DOHH2 (cell line): ENCODE measurements around the gene LEAP2.

Experiments used
- H3F3A ChIP-seq: fragments of 200-600 bp; sonication (generic), shearing (Covaris generic); 2 replicates; pipeline ENCODE4 v1.6.0; 2016; ENCODE audit warnings: antibody characterized with exemption, mild to moderate bottlenecking; ENCODE audit not compliant: control insufficient read depth, insufficient read depth
- H3K27ac ChIP-seq: fragments of 200-600 bp; sonication (generic); 2 replicates; pipeline ENCODE4 v1.5.1; 2014; ENCODE audit warnings: low read depth, mild to moderate bottlenecking, low read length, moderate library complexity
- H3K27me3 ChIP-seq: fragments of 200-600 bp; sonication (generic); 2 replicates; pipeline ENCODE4 v1.6.1; 2014; ENCODE audit warnings: mild to moderate bottlenecking, low read length, mixed read lengths; ENCODE audit not compliant: control insufficient read depth
- H3K36me3 ChIP-seq: fragments of 200-600 bp; sonication (generic); 2 replicates; pipeline ENCODE4 v1.6.1; 2014; ENCODE audit warnings: mild to moderate bottlenecking, low read length, moderate library complexity, mixed read lengths; ENCODE audit not compliant: control insufficient read depth
- H3K4me1 ChIP-seq: fragments of 200-600 bp; sonication (generic); 2 replicates; pipeline ENCODE4 v1.6.1; 2014; ENCODE audit warnings: mild to moderate bottlenecking, low read length, mixed read lengths; ENCODE audit not compliant: control insufficient read depth
- H3K4me2 ChIP-seq: fragments of 200-600 bp; sonication (generic); 2 replicates; pipeline ENCODE4 v1.6.0; 2014; ENCODE audit warnings: mild to moderate bottlenecking, low read length, moderate library complexity
- H3K4me3 ChIP-seq: fragments of 200-600 bp; sonication (generic); 2 replicates; pipeline ENCODE4 v1.5.1; 2014; ENCODE audit warnings: mild to moderate bottlenecking, low read length, mixed read lengths
- H3K79me2 ChIP-seq: fragments of 200-600 bp; sonication (generic); 2 replicates; pipeline ENCODE4 v1.6.1; 2014; ENCODE audit warnings: mild to moderate bottlenecking, low read length, mixed read lengths; ENCODE audit not compliant: control insufficient read depth
- H3K9me2 ChIP-seq: fragments of 200-600 bp; sonication (generic); replicated peaks from 2 replicates; pipeline ENCODE4 v1.6.1; 2014; ENCODE audit warnings: mild to moderate bottlenecking, low read length, mixed read lengths; ENCODE audit not compliant: control insufficient read depth
- H3K9me3 ChIP-seq: fragments of 200-600 bp; sonication (generic); 2 replicates; pipeline ENCODE4 v1.6.1; 2014; ENCODE audit warnings: antibody characterized with exemption, low read length, mixed read lengths; ENCODE audit not compliant: control insufficient read depth, insufficient read depth
- H4K20me1 ChIP-seq: fragments of 200-600 bp; sonication (generic); 2 replicates; pipeline ENCODE4 v1.6.0; 2014; ENCODE audit warnings: low read depth, mild to moderate bottlenecking, antibody characterized with exemption, low read length, moderate library complexity; ENCODE audit not compliant: control insufficient read depth, insufficient read depth
- CTCF ChIP-seq: fragments of 200-600 bp; sonication (generic); IDR thresholded peaks from one replicate; pipeline ENCODE4 v1.5.1; 2014; ENCODE audit warnings: antibody characterized with exemption, mild to moderate bottlenecking, low read depth, low read length; ENCODE audit not compliant: poor library complexity, severe bottlenecking
- EZH2phosphoT487 ChIP-seq: fragments of 200-600 bp; sonication (generic); IDR thresholded peaks from 2 replicates; pipeline ENCODE4 v1.6.1; 2017; ENCODE audit warnings: borderline replicate concordance, mild to moderate bottlenecking, antibody characterized with exemption, low read length, moderate library complexity, mixed read lengths

LEAP2 gene

GRCh38 chr5:132831095-132831860 lies 42.2 kb upstream of the LEAP2 start:
- H3K4me1 ChIP-seq: peaks cover 4% of the 10 kb centered on the region
- no peaks in the 10 kb centered on the region for H3K79me2 ChIP-seq
- no peaks in the 10 kb centered on the region for H3K36me3 ChIP-seq
- TF ChIP-seq CTCF (no peak), EZH2phosphoT487 (no peak)
- H3K9me2 ChIP-seq: no peaks in the 10 kb centered on the region
- peaks cover 49% of the 10 kb centered on the region for H3K27me3 ChIP-seq
- H3K4me2 ChIP-seq: no peak overlapping the region; the same call in 1 of the 2 replicates
- H4K20me1 ChIP-seq: no peaks in the 10 kb centered on the region
- H3F3A ChIP-seq: no peaks in the 10 kb centered on the region
- H3K9me3 ChIP-seq: no peaks in the 10 kb centered on the region
- H3K27ac ChIP-seq: no peak overlapping the region
- no peak overlapping the region for H3K4me3 ChIP-seq

GRCh38 chr5:132832612-132833011 lies 40.9 kb upstream of the LEAP2 start:
- peaks cover 11% of the 10 kb centered on the region for H3K4me1 ChIP-seq
- no peaks in the 10 kb centered on the region for H3K9me3 ChIP-seq
- H3K79me2 ChIP-seq: no peaks in the 10 kb centered on the region
- peaks cover 39% of the 10 kb centered on the region for H3K27me3 ChIP-seq
- H3K36me3 ChIP-seq: no peaks in the 10 kb centered on the region
- no peak overlapping the region for H3K4me3 ChIP-seq
- H3K4me2 ChIP-seq: no peak overlapping the region
- no peaks in the 10 kb centered on the region for H4K20me1 ChIP-seq
- H3K27ac ChIP-seq: no peak overlapping the region
- H3F3A ChIP-seq: no peaks in the 10 kb centered on the region
- no peaks in the 10 kb centered on the region for H3K9me2 ChIP-seq
- TF ChIP-seq CTCF (no peak), EZH2phosphoT487 (no peak)

- Histone ChIP-seq H3F3A (no peaks in the 10 kb centered on the region), H3K4me2 (no peak overlapping the region), H3K79me2 (no peaks in the 10 kb centered on the region), H3K4me1 (peaks cover 13% of the 10 kb centered on the region), H3K27ac (no peak overlapping the region), H3K9me2 (no peaks in the 10 kb centered on the region), H4K20me1 (no peaks in the 10 kb centered on the region), H3K9me3 (no peaks in the 10 kb centered on the region), H3K4me3 (no peak overlapping the region), H3K27me3 (peaks cover 24% of the 10 kb centered on the region), H3K36me3 (no peaks in the 10 kb centered on the region)
- TF ChIP-seq CTCF: no peak
- TF ChIP-seq EZH2phosphoT487: no peak
Measured at GRCh38 chr5:132834057-132834456, 39.4 kb upstream of the LEAP2 start.
